HepG2 (cell line): Measurements from ENCODE around the gene DEFB131A.
"Not testable (repeated sequence)": the region's sequence is repeated elsewhere in the genome, so short reads cannot be mapped to it uniquely, and the experiment has no call there.

Experiments used
- CHD2 ChIP-seq: IDR thresholded peaks from 2 replicates; pipeline ENCODE4 v1.6.1; 2011; ENCODE audit warnings: low read depth, low read length, improper control_type of control experiment
- CTCF ChIP-seq: sonication (generic); formaldehyde crosslinking; IDR thresholded peaks from 2 replicates; pipeline ENCODE4 v1.5.0; 2020; ENCODE audit warnings: mild to moderate bottlenecking, missing genetic modification reagents, moderate library complexity
- MXD4 ChIP-seq: IDR thresholded peaks from 2 replicates; pipeline ENCODE4 v1.6.1; 2016; ENCODE audit warnings: mild to moderate bottlenecking, missing biosample characterization, missing genetic modification reagents
- NR2F6 ChIP-seq, 2 experiments: IDR thresholded peaks; 2 replicates each; pipeline ENCODE4 v1.6.1; 2016; ENCODE audit warnings: antibody characterized with exemption in 1 of 2, mild to moderate bottlenecking in 1 of 2
- POGK ChIP-seq: sonication (generic); formaldehyde crosslinking; conservative IDR thresholded peaks from 2 replicates; pipeline ENCODE4 v1.8.0; 2022; ENCODE audit warnings: mild to moderate bottlenecking, moderate library complexity, missing genetic modification reagents
- RBM22 ChIP-seq: fragments of 200-400 bp; formaldehyde crosslinking; optimal IDR thresholded peaks from 2 replicates; pipeline ENCODE3; 2017; ENCODE audit warnings: mild to moderate bottlenecking, low read length, moderate library complexity
- SMAD9 ChIP-seq: sonication (generic); formaldehyde crosslinking; IDR thresholded peaks from 2 replicates; pipeline ENCODE4 v1.5.1; 2020; ENCODE audit warnings: mild to moderate bottlenecking, missing genetic modification reagents
- TEAD2 ChIP-seq: sonication (generic); formaldehyde crosslinking; IDR thresholded peaks from 2 replicates; pipeline ENCODE4 v1.9.0; 2021; ENCODE audit warnings: missing genetic modification reagents
- ZFX ChIP-seq: sonication (generic); formaldehyde crosslinking; IDR thresholded peaks from 2 replicates; pipeline ENCODE4 v1.4.0; 2020; ENCODE audit warnings: mild to moderate bottlenecking, low read depth, missing genetic modification reagents, moderate library complexity
- ZMAT5 ChIP-seq: sonication (generic); formaldehyde crosslinking; IDR thresholded peaks from 2 replicates; pipeline ENCODE4 v1.5.0; 2020; ENCODE audit warnings: mild to moderate bottlenecking, low read depth, missing genetic modification reagents, borderline replicate concordance
- ZNF335 ChIP-seq: sonication (generic); formaldehyde crosslinking; IDR thresholded peaks from 2 replicates; pipeline ENCODE4 v1.4.0; 2020; ENCODE audit warnings: missing genetic modification reagents
- ZNF549 ChIP-seq: sonication (generic); formaldehyde crosslinking; IDR thresholded peaks from 2 replicates; pipeline ENCODE4 v1.5.0; 2020; ENCODE audit warnings: missing genetic modification reagents
- ZNF747 ChIP-seq: sonication (generic); formaldehyde crosslinking; IDR thresholded peaks from 2 replicates; pipeline ENCODE4 v1.8.1; 2023; ENCODE audit warnings: missing genetic modification reagents, mild to moderate bottlenecking, borderline replicate concordance
- TF ChIP-seq, protein P1 (sequence below): IDR thresholded peaks from 2 replicates; pipeline ENCODE4 v1.6.1; 2012; ENCODE audit warnings: inconsistent platforms

DNA sequence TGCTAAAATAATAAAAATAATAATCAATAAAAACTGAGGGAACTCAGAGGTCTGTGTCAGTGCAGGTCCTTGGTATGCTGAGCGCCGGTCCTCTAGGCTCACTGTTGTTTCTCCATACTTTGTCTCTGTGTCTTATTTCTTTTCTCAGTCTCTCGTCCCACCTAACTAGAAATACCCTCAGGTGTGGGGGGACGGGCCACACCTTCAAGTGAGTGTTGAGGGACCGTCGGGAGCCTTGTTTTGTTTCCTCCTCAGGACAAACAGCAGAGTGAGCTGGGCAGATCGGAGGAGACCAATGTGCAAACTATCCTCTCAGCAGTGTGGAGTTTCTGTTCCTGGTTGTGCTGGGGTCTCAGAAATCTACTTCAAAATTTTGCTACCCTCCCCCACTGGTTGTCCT is 46.3 kb downstream of the DEFB131A start:
- TF ChIP-seq CHD2; ZMAT5 (CRISPR knock-in tag); NR2F6 (IDR thresholded peaks at IDR 0.05); NR2F6 (CRISPR knock-in tag; IDR thresholded peaks at IDR 0.05); CTCF; ZNF747 (CRISPR knock-in tag); POGK (CRISPR knock-in tag); ZNF335; SMAD9 (CRISPR knock-in tag); ZFX (CRISPR knock-in tag); MXD4 (CRISPR knock-in tag); TEAD2 (CRISPR knock-in tag); ZNF549 (CRISPR knock-in tag); RBM22: not testable (repeated sequence)
- TF ChIP-seq, protein P1, sequence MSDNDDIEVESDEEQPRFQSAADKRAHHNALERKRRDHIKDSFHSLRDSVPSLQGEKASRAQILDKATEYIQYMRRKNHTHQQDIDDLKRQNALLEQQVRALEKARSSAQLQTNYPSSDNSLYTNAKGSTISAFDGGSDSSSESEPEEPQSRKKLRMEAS: not testable (repeated sequence)
